ENCODE measurements around the gene LRRK1. TPM values are rescaled to one million over a fixed set of nuclear protein-coding genes. Genes with fewer than 3 reads are reported as not detected.

The LRRK1 gene
- total and polyA plus RNA-seq, 2 of the 13 experiments (the other 11 are each of a cell fraction or from before 2014, with no cell fraction given): 0.13 to 1.2 TPM

GRCh38 chr15:101045835-101046691 lies 126.9 kb downstream of the LRRK1 start:
- WGBS (ENCODE audit: low lambda C conversion rate): 96% methylated on average over 11 of the region's 19 CpGs
- BruUV-seq (replicated peaks): no TSS peak
- CTCF ChIA-PET (ENCODE audit: low intra/inter-chr PET ratio, low total read pairs): no interaction called here
- peaks cover 0 to 12% of the 10 kb centered on the region in 2 experiments; a peak in 3 of 5 replicates for H3K36me3 ChIP-seq (replicated peaks in 1 of 2; ENCODE audit: control insufficient read depth in 1 of 2, insufficient read depth in 2 of 2, low read length in 2 of 2)
- H3K4me1 ChIP-seq (ENCODE audit: insufficient read depth, low read length): peaks cover 7% of the 10 kb centered on the region; the same call in 1 of the 2 replicates
- H3K27me3 ChIP-seq (ENCODE audit: control insufficient read depth in 1 of 2, insufficient read depth in 2 of 2, low read length in 2 of 2): no peaks in the 10 kb centered on the region
- FAIRE-seq: no peak
- H3K4me2 ChIP-seq (ENCODE audit: low read depth, low read length): no peak overlapping the region
- in situ Hi-C loops (cut with HindIII; ENCODE audit: extremely low pct_ligation_motif_present, low pct_unique_long_range_greater_than_20kb): no loop called here
- no peaks in the 10 kb centered on the region for H3K79me2 ChIP-seq (ENCODE audit: insufficient read depth, low read length)
- H3K9ac ChIP-seq (ENCODE audit: insufficient read depth, low read depth, low read length): no peak overlapping the region
- POLR2A ChIA-PET: no interaction called here
- intact Hi-C loops (cut with micrococcal nuclease; ENCODE audit: unreplicated experiment): no loop called here
- no peak for ATAC-seq
- H3K27ac ChIP-seq (ENCODE audit: extremely low read length, insufficient read depth, low read length): no peak overlapping the region
- H2AFZ ChIP-seq (ENCODE audit: low read length): no peak overlapping the region
- no peak overlapping the region for H3K4me3 ChIP-seq (replicated peaks in 1 of 3; ENCODE audit: insufficient read depth in 1 of 3, low read depth in 2 of 3, low read length in 3 of 3)
- H3K9me3 ChIP-seq (ENCODE audit: low read length): no peaks in the 10 kb centered on the region
- DNase-seq (ENCODE audit: low spot score): no peak
- H4K20me1 ChIP-seq (ENCODE audit: insufficient read depth, low read length): no peaks in the 10 kb centered on the region
- TF ChIP-seq ZNF557 (CRISPR knock-in tag; IDR thresholded peaks at IDR 0.05) (no peak), ASH2L (IDR thresholded peaks at IDR 0.05; ENCODE audit: insufficient read length, low read depth, low read length) (no peak), ZNF709 (CRISPR knock-in tag; IDR thresholded peaks at IDR 0.05) (no peak), ZNF33B (CRISPR knock-in tag; IDR thresholded peaks at IDR 0.05) (no peak), ZNF737 (CRISPR knock-in tag; IDR thresholded peaks at IDR 0.05; ENCODE audit: borderline replicate concordance) (no peak), SNRNP70 (IDR thresholded peaks at IDR 0.05; ENCODE audit: low read depth, low read length) (no peak), PAX8 (CRISPR knock-in tag; IDR thresholded peaks at IDR 0.05; ENCODE audit: borderline replicate concordance) (no peak), ZSCAN29 (CRISPR knock-in tag; conservative IDR thresholded peaks at IDR 0.05) (no peak), ZNF816 (CRISPR knock-in tag; IDR thresholded peaks at IDR 0.05; ENCODE audit: borderline replicate concordance) (no peak), ZNF652 (CRISPR knock-in tag; IDR thresholded peaks at IDR 0.05; ENCODE audit: borderline replicate concordance, low read depth) (no peak), NR3C1 (CRISPR knock-in tag; IDR thresholded peaks at IDR 0.05) (no peak), ZBED4 (CRISPR knock-in tag; IDR thresholded peaks at IDR 0.05; ENCODE audit: borderline replicate concordance) (no peak), NCOR1 (IDR thresholded peaks at IDR 0.05; ENCODE audit: borderline replicate concordance, low read length) (no peak), HMGXB3 (CRISPR knock-in tag; IDR thresholded peaks at IDR 0.05; ENCODE audit: borderline replicate concordance) (no peak), ZNF792 (CRISPR knock-in tag; IDR thresholded peaks at IDR 0.05) (no peak), ZBTB38 (CRISPR knock-in tag; IDR thresholded peaks at IDR 0.05) (no peak)
